T47D (cell line): ENCODE results near the gene BEX5.
A peak's percentile ranks its signal among the peaks of the same experiment; 100 is the strongest.
"Not testable (repeated sequence)": the region's sequence is repeated elsewhere in the genome, so short reads cannot be mapped to it uniquely, and the experiment has no call there.

Experiments used
- DNase-seq, 2 experiments: peaks; one replicate each; pipeline versions ENCODE4 v3.0.0 to v3.0.0-alpha.2; 2011 to 2012; ENCODE audit warnings: low read depth in 1 of 2, low spot score in 1 of 2
- JUND ChIP-seq: IDR thresholded peaks from 2 replicates; pipeline ENCODE4 v1.6.1; 2012; ENCODE audit warnings: low read depth
- in situ Hi-C: cut with HindIII; loops from 2 replicates; pipeline ENCODE4 v1.10.0; 2016; ENCODE audit warnings: low sequenced_read_pairs, low pct_unique_long_range_greater_than_20kb

Gene BEX5

DNA sequence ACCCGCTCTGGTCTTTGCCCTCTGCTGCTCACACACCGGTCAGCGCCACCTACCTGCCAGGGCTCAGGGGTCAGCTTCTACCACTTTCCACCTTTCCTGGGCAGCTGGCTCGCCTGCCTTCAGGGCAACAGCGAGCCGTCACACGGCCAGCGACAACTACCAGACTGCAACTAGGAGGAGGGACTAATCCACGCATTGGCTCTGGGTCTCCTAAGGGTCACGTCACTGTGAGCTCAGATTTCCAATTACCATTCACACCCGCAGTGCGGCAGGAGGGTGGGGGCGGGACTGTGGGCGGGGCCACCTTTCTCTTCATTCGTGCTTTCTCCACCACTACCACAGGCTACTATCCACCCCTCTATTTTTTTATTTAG, at the start of gene BEX5:
Gene BEX5, minus strand, starts transcription at position 172 of the 374 bp plus-strand sequence. CDS start 1,712 bp downstream, outside the sequence.
- in situ Hi-C loops = no loop called here
- no peak for TF ChIP-seq JUND
- DNase-seq = peak; percentile 21 to 79

- in situ Hi-C loops = no loop called here
- no peak for TF ChIP-seq JUND
- no peak for DNase-seq
Observed at GRCh38 chrX:102185967-102186720, 30.4 kb upstream of the BEX5 start.

DNA sequence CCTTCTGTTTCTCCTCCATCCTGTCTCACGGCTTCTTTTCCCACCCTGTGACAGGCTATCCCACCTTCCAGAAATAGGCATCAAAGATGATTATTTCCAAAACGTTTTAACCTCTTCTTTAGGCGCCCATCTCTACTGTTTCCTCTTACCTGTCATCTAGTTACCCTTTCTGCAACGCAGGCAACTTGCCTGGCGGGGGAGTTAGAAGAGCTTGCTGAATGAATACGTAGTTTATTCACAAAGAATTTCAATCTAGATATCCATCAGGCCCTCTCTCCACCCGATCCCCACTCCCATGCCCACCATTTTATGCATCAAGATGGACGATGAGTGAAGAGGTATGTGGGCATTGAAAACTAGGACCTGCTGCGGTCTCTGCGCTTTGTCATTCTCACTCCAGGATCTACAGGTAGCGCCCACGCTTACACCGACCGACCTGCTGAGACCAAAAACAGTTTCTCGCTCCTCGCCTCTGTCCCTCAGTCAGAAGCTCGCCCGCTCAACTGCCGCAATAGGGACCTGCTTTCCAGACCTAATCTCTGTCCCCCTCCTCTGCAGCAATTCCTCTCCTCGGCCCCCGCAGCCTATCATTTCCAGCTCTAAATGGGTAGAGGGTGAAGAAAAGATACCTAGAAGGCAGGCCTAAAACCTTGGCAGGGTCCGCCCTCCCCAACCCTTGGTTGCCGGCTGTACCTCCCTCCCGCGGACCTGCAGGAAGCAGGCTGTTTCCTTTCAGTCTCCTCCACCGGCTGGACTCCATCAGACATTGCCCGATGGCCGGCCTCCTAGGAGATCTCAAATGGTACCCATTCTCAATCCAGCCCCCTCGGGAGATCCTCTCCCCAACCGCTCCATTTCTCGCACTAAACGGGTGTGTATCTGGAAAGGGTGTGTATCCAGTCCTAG, 624 bp downstream of the BEX5 start:
- peak in 1 of 2 experiments; percentile 3 for DNase-seq
- no peak for TF ChIP-seq JUND
- in situ Hi-C loops = no loop called here

- DNase-seq = peak in 1 of 2 experiments; percentile 0
- no peak for TF ChIP-seq JUND
- in situ Hi-C loops = no loop called here
Observed at GRCh38 chrX:102154218-102154860, 1.4 kb downstream of the BEX5 start.

GRCh38 chrX:102142274-102142673, 13.5 kb downstream of the BEX5 start, which contains the start of gene TCEAL6:
TCEAL6 (minus strand) TSS chrX:102142481.
- not testable (repeated sequence) for DNase-seq

GRCh38 chrX:102141631-102142030, 14.1 kb downstream of the BEX5 start:
- DNase-seq, in situ Hi-C loops: not testable (repeated sequence)

More at GRCh38 chrX:102142274-102142673, 13.5 kb downstream of the BEX5 start, which contains the start of gene TCEAL6:
- in situ Hi-C loops = not testable (repeated sequence)

DNA sequence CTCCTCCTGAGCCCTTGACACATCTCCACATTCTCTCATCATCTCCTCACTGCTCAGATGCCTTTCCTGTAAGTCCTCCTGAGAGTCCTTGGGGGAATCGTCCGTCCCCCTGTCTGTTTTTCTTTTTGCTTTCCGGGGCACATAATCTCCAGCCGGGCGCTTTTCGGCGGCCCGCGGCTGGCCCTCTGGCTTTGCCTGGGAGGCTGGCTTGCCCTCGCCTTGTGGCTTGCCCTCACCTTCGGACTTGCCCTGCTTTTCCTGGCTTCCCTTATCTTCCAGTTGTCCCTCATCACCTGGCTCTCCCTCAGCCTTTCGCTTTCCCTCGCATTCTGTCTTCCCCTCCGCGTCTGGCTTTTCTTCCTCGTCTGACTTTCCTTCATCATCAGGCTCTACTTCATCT, 14.9 kb downstream of the BEX5 start:
- DNase-seq, in situ Hi-C loops: not testable (repeated sequence)

GRCh38 chrX:102138064-102138463, 17.7 kb downstream of the BEX5 start:
- peak in 1 of 2 experiments; percentile 9 for DNase-seq
- no peak for TF ChIP-seq JUND
- in situ Hi-C loops = no loop called here

- TF ChIP-seq JUND = no peak
- in situ Hi-C loops = no loop called here
- peak; percentile 4 to 7 for DNase-seq
Observed at GRCh38 chrX:102129473-102129872, 26.3 kb downstream of the BEX5 start.

DNA sequence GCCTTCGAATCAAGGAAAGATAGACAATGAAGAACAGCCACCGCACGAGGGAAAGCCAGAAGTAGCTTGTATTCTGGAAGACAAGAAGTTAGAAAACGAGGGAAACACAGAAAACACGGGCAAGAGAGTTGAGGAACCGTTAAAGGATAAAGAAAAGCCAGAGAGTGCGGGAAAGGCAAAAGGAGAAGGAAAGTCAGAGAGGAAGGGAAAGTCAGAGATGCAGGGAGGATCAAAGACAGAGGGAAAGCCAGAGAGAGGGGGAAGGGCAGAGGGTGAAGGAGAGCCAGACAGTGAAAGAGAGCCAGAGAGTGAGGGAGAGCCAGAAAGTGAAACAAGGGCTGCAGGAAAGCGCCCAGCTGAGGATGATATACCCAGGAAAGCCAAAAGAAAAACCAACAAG, 28.9 kb downstream of the BEX5 start:
- no peak for TF ChIP-seq JUND
- no peak for DNase-seq
- in situ Hi-C loops = no loop called here

- in situ Hi-C loops, DNase-seq: not testable (repeated sequence)
Observed at GRCh38 chrX:102126080-102126818, 29.5 kb downstream of the BEX5 start.

DNA sequence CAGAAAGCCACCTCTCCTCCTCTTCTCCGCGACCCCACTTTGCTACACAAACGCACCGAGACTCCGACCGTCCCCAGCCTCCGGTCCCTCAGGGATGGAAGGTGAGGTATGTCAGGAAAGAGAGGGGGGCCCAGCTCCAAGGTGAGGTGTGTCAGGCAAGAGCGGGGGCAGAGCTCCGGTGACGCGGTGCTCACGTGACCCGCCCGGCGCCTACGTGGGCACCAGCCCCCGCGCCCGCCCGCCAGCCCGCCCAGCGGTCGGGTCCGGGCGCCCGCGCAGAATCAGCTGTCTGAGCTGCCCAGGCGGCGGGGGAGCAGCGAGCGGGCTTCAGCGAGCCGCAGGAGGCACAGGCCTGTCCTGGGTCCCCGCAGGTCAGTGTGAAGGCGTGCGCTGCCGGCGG, 30.3 kb downstream of the BEX5 start, which contains the start of gene TCEAL2:
Gene TCEAL2, plus strand, starts transcription at position 244 of the 400 bp plus-strand sequence. CDS start 1,152 bp downstream, outside the sequence.
- in situ Hi-C loops, DNase-seq: not testable (repeated sequence)

DNA sequence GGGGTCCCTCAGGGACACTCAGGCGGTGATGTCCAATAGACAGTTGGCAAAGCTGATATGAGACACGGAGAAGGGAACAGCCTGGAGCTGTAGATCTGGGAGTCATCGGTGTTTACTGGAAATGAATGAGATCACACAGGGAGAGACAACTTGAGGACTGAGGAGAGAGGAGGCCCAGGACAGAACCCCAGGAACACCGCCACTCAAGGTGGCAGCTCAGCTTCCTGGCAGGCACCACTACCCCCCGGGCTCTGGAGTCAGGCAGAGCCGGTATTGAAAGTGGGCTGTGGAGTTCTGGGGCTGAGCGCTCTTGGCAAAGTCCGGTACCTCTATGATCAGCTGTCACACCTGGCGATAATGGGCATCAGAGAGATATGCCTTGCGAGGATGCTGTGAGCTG, 30.8 kb downstream of the BEX5 start:
- in situ Hi-C loops = not testable (repeated sequence)

More for the DNA sequence above, 30.8 kb downstream of the BEX5 start:
- not testable (repeated sequence) for DNase-seq
